NCI-H510A (cell line): Measurements from ENCODE around the gene USP28.
"Not testable (repeated sequence)": the region's sequence is repeated elsewhere in the genome, so short reads cannot be mapped to it uniquely, and the experiment has no call there.

Experiments
- DNase-seq: peaks from one replicate; lab custom pipeline; 2025; lab: John Stamatoyannopoulos, UW

USP28 gene

GRCh38 chr11:113838005-113838404 lies 37.4 kb downstream of the USP28 start:
- DNase-seq = no peak

- DNase-seq = no peak
Measured at GRCh38 chr11:113835306-113835705, 40.1 kb downstream of the USP28 start.

GRCh38 chr11:113833151-113833550 lies 42.2 kb downstream of the USP28 start:
- no peak for DNase-seq

GRCh38 chr11:113831314-113831713 lies 44.1 kb downstream of the USP28 start:
- no peak for DNase-seq

- no peak for DNase-seq
Measured at GRCh38 chr11:113829751-113830150, 45.6 kb downstream of the USP28 start.

- no peak for DNase-seq
Measured at GRCh38 chr11:113828191-113828590, 47.2 kb downstream of the USP28 start.

- DNase-seq = no peak
Measured at GRCh38 chr11:113827477-113827876, 47.9 kb downstream of the USP28 start.

GRCh38 chr11:113818426-113818825 lies 56.9 kb downstream of the USP28 start:
- DNase-seq = no peak

GRCh38 chr11:113817626-113818025 lies 57.7 kb downstream of the USP28 start:
- DNase-seq = no peak

- DNase-seq = no peak
Measured at GRCh38 chr11:113817162-113817561, 58.2 kb downstream of the USP28 start.

GRCh38 chr11:113814181-113814580 lies 61.2 kb downstream of the USP28 start:
- no peak for DNase-seq

GRCh38 chr11:113808931-113809330 lies 66.4 kb downstream of the USP28 start:
- DNase-seq = no peak

- no peak for DNase-seq
Measured at GRCh38 chr11:113806406-113806805, 69.0 kb downstream of the USP28 start.

- DNase-seq = no peak
Measured at GRCh38 chr11:113805640-113806039, 69.7 kb downstream of the USP28 start.

GRCh38 chr11:113802621-113803020 lies 72.8 kb downstream of the USP28 start:
- DNase-seq = no peak

GRCh38 chr11:113796663-113797259 lies 78.6 kb downstream of the USP28 start:
- no peak for DNase-seq

GRCh38 chr11:113789675-113790320 lies 85.6 kb downstream of the USP28 start:
- no peak for DNase-seq

- DNase-seq = not testable (repeated sequence)
Measured at GRCh38 chr11:113789016-113789415, 86.4 kb downstream of the USP28 start.

- DNase-seq = no peak
Measured at GRCh38 chr11:113782134-113782533, 93.2 kb downstream of the USP28 start.

- DNase-seq = no peak
Measured at GRCh38 chr11:113781682-113782081, 93.7 kb downstream of the USP28 start.

GRCh38 chr11:113779496-113779895 lies 95.9 kb downstream of the USP28 start, which contains the start of gene CLDN25:
Gene CLDN25 (plus strand): TSS chr11:113779796. CDS start chr11:113779796, 0 bp downstream.
- DNase-seq = no peak

- no peak for DNase-seq
Measured at GRCh38 chr11:113778111-113778910, 97.1 kb downstream of the USP28 start.

- DNase-seq = no peak
Measured at GRCh38 chr11:113774174-113774503, 101.2 kb downstream of the USP28 start.
